Parathyroid adenoma (tissue), 2 donors: ENCODE measurements around the gene PREX1.

Experiments used
- H2AFZ ChIP-seq: fragments of 300-600 bp; sonication (generic); one replicate; pipeline ENCODE4 v1.7.0; 2017; ENCODE audit warnings: antibody characterized with exemption, mild to moderate bottlenecking
- H3K27ac ChIP-seq: fragments of 300-600 bp; sonication (generic); one replicate; pipeline ENCODE4 v1.7.0; 2017
- H3K27me3 ChIP-seq: fragments of 300-600 bp; sonication (generic); one replicate; pipeline ENCODE4 v1.7.0; 2017; ENCODE audit warnings: low read length; ENCODE audit not compliant: control insufficient read depth, insufficient read depth
- H3K36me3 ChIP-seq: fragments of 300-600 bp; sonication (generic); one replicate; pipeline ENCODE4 v1.7.0; 2017; ENCODE audit warnings: low read length; ENCODE audit not compliant: control insufficient read depth, insufficient read depth
- H3K4me1 ChIP-seq: fragments of 300-600 bp; sonication (generic); one replicate; pipeline ENCODE4 v1.7.0; 2017; ENCODE audit warnings: control low read depth
- H3K4me2 ChIP-seq: fragments of 300-600 bp; sonication (generic); one replicate; pipeline ENCODE4 v1.7.0; 2017; ENCODE audit warnings: low read length
- H3K4me3 ChIP-seq: fragments of 300-600 bp; sonication (generic); one replicate; pipeline ENCODE4 v1.7.0; 2017; ENCODE audit warnings: low read depth, low read length
- H3K79me2 ChIP-seq: fragments of 300-600 bp; sonication (generic); one replicate; pipeline ENCODE4 v1.7.0; 2017; ENCODE audit warnings: control low read depth
- H3K9ac ChIP-seq: fragments of 300-600 bp; sonication (generic); one replicate; pipeline ENCODE4 v1.7.0; 2017; ENCODE audit warnings: mild to moderate bottlenecking
- H3K9me3 ChIP-seq: fragments of 300-600 bp; sonication (generic); one replicate; pipeline ENCODE4 v1.7.0; 2017; ENCODE audit warnings: low read length; ENCODE audit not compliant: control insufficient read depth
- TF ChIP-seq, protein P1 (sequence below): fragments of 300-600 bp; sonication (generic); IDR thresholded peaks from one replicate; pipeline ENCODE4 v1.7.0; 2017; ENCODE audit warnings: antibody characterized with exemption, mild to moderate bottlenecking
- donor health status: primary hyperparathyroidism.

PREX1 gene

DNA sequence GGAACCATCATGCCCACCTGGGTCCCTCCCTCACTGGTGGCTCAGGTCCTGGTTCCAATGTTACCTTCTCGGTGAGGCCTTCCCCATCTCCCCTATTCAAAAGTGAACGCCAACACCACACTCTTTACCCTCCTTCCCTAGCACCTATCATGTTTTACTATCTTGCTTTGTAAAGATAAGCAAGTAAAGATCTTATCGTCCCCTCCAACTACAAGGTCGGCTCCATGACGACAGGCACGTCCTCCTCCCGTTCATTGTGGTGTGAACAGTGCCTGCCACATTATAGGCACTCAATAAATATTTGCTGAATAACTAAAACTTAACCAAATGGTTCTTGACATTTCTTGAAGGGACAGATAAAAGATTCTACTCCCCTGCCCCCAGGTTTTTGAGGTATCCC lies 147.1 kb downstream of the PREX1 start:
- Histone ChIP-seq H3K36me3 (no peaks in the 10 kb centered on the region), H3K4me1 (peaks cover 46% of the 10 kb centered on the region), H3K4me2 (no peak overlapping the region), H3K27ac (no peak overlapping the region), H3K27me3 (no peaks in the 10 kb centered on the region), H2AFZ (peak overlapping the region; percentile 20), H3K79me2 (no peaks in the 10 kb centered on the region), H3K9ac (no peak overlapping the region), H3K9me3 (no peaks in the 10 kb centered on the region), H3K4me3 (no peak overlapping the region)
- TF ChIP-seq, protein P1, sequence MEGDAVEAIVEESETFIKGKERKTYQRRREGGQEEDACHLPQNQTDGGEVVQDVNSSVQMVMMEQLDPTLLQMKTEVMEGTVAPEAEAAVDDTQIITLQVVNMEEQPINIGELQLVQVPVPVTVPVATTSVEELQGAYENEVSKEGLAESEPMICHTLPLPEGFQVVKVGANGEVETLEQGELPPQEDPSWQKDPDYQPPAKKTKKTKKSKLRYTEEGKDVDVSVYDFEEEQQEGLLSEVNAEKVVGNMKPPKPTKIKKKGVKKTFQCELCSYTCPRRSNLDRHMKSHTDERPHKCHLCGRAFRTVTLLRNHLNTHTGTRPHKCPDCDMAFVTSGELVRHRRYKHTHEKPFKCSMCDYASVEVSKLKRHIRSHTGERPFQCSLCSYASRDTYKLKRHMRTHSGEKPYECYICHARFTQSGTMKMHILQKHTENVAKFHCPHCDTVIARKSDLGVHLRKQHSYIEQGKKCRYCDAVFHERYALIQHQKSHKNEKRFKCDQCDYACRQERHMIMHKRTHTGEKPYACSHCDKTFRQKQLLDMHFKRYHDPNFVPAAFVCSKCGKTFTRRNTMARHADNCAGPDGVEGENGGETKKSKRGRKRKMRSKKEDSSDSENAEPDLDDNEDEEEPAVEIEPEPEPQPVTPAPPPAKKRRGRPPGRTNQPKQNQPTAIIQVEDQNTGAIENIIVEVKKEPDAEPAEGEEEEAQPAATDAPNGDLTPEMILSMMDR, result no peak

DNA sequence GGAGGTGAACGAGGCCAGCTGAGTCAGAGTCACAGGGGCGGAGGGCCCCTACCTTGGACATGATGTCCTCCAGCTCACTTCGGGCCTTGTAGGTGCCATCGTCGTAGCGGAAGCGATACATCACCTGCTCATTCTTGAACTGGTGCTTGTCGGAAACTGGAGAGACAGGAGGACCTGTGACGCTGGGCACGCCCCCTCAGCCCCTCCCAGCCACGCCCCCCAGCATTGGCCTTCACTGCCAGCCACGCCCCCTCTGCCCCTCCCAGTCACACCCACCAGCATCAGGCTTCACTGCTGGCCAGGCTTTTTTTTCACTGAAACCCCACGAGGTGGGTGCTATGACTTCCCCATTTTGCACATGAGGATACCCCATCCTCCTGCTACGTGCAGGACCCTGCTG lies 148.2 kb downstream of the PREX1 start:
- no peaks in the 10 kb centered on the region for H3K27me3 ChIP-seq
- no peak overlapping the region for H3K4me3 ChIP-seq
- no peak overlapping the region for H3K27ac ChIP-seq
- no peak overlapping the region for H3K4me2 ChIP-seq
- no peaks in the 10 kb centered on the region for H3K79me2 ChIP-seq
- no peaks in the 10 kb centered on the region for H3K9me3 ChIP-seq
- H3K9ac ChIP-seq, result no peak overlapping the region
- no peak overlapping the region for H2AFZ ChIP-seq
- TF ChIP-seq, protein P1, result no peak
- peaks cover 35% of the 10 kb centered on the region for H3K4me1 ChIP-seq
- no peaks in the 10 kb centered on the region for H3K36me3 ChIP-seq

DNA sequence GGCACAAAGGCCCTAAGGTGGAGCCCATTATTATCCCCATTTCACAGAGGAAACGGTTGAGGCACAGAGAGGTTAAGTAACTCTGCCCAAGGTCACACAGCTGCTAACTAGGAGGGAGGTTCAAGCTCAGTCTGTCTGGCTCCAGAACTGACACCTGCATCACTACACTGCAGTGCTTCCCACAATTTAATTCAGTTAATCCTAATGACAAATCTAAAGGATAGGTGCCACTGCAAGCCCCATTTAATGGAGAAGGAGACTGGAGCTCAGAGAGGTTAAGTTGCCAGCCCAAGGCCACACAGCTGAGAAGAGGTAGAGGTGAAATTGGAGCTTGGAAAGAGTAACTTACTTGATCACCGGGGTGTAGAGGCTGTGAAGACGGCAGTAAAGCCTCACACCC lies 148.8 kb downstream of the PREX1 start:
- Histone ChIP-seq H3K27ac (no peak overlapping the region), H2AFZ (no peak overlapping the region), H3K4me1 (peaks cover 29% of the 10 kb centered on the region), H3K4me2 (no peak overlapping the region), H3K9ac (no peak overlapping the region), H3K79me2 (no peaks in the 10 kb centered on the region), H3K4me3 (no peak overlapping the region), H3K9me3 (no peaks in the 10 kb centered on the region), H3K27me3 (no peaks in the 10 kb centered on the region), H3K36me3 (no peaks in the 10 kb centered on the region)
- TF ChIP-seq, protein P1, result no peak

DNA sequence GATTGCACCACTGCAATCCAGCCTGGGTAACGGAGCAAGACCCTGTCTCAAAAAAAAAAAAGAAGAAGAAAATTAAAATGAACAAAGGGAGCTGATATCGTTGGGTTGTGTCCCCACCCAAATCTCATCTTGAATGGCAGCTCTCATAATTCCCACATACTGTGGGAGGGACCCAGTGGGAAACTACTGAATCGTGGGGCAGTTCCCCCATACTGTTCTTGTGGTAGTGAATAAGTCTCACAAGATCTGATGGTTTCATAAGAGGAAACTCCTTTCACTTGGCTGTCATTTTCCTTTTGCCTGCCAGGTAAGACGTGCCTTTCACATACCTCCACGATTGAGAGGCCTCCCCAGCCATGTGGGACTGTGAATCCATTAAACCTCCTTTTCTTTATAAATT lies 149.4 kb downstream of the PREX1 start:
- Histone ChIP-seq H3K27me3 (no peaks in the 10 kb centered on the region), H3K4me1 (peaks cover 24% of the 10 kb centered on the region), H3K4me3 (no peak overlapping the region), H3K36me3 (no peaks in the 10 kb centered on the region), H3K9me3 (no peaks in the 10 kb centered on the region), H3K4me2 (no peak overlapping the region), H3K79me2 (no peaks in the 10 kb centered on the region), H3K9ac (no peak overlapping the region), H3K27ac (no peak overlapping the region), H2AFZ (no peak overlapping the region)
- TF ChIP-seq, protein P1, result no peak

DNA sequence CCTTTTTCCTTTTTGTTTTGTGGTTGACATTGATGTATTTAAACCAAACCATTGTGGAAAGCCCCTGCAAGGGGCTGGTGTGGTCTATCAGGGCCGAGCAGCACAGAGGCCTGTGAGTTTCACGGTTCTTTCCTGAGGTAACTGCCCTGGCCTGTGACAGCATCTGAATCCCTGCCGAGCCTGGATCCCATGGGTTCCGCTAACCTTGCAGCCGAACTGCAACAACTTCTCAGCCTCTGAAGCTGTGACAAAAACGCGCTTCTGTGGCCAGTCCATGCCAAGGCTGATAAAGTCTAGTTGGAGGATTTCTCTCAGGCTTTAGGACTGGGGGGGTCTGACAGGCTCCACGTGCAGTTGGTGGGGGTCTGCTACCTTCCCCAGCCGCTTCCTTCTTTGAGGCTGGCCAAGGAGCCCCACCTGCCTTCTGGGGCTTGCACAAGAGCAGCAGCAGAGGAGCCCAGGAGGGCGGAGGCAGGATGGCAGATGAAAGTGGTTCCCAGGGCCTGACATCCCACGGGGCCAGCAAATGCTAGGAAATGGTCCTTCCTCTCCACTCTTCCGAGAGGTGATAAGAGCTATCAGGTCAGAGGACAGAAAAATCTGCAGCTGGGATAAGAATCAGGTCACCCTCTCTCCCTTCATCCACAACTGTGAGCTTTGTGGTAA lies 150.9 kb downstream of the PREX1 start:
- TF ChIP-seq, protein P1, result no peak
- no peak overlapping the region for H3K4me3 ChIP-seq
- H3K4me2 ChIP-seq, result no peak overlapping the region
- H3K36me3 ChIP-seq, result no peaks in the 10 kb centered on the region
- peaks cover 11% of the 10 kb centered on the region for H3K4me1 ChIP-seq
- H3K9me3 ChIP-seq, result no peaks in the 10 kb centered on the region
- H3K9ac ChIP-seq, result no peak overlapping the region
- H3K27me3 ChIP-seq, result no peaks in the 10 kb centered on the region
- H3K79me2 ChIP-seq, result no peaks in the 10 kb centered on the region
- H2AFZ ChIP-seq, result no peak overlapping the region
- H3K27ac ChIP-seq, result no peak overlapping the region
